H7 (cell line): ENCODE measurements around the gene GRK1. TPM values are rescaled to one million over a fixed set of nuclear protein-coding genes. Genes with fewer than 3 reads are reported as not detected.

Experiments
- DNase-seq: peaks from one replicate; pipeline ENCODE4 v3.0.0; 2012
- H3K27me3 ChIP-seq: 2 replicates; pipeline ENCODE4 v1.6.0; 2011; ENCODE audit warnings: mild to moderate bottlenecking, low read length; ENCODE audit not compliant: control insufficient read depth, insufficient read depth
- H3K36me3 ChIP-seq: replicated peaks from 2 replicates; pipeline ENCODE4 v1.5.1; 2011; ENCODE audit warnings: low read length; ENCODE audit not compliant: control insufficient read depth, insufficient read depth
- H3K4me3 ChIP-seq: 2 replicates; pipeline ENCODE4 v1.5.1; 2011; ENCODE audit warnings: low read depth, mild to moderate bottlenecking, control low read depth, low read length, moderate library complexity; ENCODE audit not compliant: insufficient read depth
- total RNA-seq: library from RNA; depleted of rRNA; stranded (reverse); fragments of >200 nt; shearing (Covaris generic); gene quantifications from 2 replicates; pipeline ENCODE4 v1.2.3, GENCODE V29; 2014

The GRK1 gene
- total RNA-seq, 1 experiment from 2014 or later, result 0.14 TPM

DNA sequence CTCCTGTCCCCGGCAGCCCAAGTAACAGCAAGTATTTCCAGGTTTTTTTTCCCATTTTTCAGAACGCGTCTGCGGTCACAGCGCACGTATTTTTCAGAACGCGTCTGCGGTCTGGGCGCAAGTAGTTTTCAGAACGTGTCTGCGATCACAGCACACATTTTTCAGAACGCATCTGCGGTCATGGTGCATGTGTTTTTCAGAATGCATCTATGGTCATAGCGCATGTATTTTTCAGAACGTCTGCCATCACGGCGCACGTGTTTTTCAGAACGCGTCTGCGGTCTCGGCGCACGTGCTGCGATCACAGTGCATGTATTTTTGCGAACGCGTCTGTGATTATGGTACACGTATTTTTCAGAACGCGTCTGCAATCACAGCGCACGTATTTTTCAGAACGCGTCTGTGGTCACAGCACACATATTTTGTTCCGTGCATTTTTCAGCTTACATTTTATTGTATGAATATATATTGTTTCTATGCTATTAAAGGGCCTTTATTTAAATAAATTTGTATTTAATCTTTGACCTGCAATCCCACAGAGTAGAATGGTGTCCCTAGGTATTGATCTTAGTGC is 28.8 kb upstream of the GRK1 start:
- DNase-seq, result peak; percentile 20
- peaks cover 32% of the 10 kb centered on the region for H3K36me3 ChIP-seq

DNA sequence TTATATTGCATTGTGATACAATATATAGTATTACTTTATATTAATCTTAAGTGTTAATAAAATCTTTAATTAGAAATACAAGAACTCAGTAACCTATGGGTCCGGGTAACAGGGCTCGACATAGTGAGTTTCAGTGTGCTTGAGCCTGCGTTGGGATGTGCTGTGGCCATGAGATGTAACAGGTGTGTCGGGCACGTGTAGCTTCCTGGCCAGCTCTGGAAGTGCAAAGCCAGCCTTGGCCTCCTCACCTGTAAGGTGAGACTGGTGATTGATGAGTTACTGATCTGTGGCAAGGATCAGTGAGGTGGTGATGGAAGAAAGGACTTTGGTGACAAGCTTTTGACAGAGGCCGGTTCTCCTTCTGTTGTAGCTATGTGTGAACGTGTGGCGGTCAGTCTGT is 28.2 kb upstream of the GRK1 start:
- peaks cover 29% of the 10 kb centered on the region for H3K36me3 ChIP-seq
- no peak overlapping the region for H3K4me3 ChIP-seq
- H3K27me3 ChIP-seq, result no peaks in the 10 kb centered on the region
- DNase-seq, result peak; percentile 26

More for the DNA sequence above, 28.8 kb upstream of the GRK1 start:
- Histone ChIP-seq H3K4me3 (no peak overlapping the region), H3K27me3 (no peaks in the 10 kb centered on the region)

DNA sequence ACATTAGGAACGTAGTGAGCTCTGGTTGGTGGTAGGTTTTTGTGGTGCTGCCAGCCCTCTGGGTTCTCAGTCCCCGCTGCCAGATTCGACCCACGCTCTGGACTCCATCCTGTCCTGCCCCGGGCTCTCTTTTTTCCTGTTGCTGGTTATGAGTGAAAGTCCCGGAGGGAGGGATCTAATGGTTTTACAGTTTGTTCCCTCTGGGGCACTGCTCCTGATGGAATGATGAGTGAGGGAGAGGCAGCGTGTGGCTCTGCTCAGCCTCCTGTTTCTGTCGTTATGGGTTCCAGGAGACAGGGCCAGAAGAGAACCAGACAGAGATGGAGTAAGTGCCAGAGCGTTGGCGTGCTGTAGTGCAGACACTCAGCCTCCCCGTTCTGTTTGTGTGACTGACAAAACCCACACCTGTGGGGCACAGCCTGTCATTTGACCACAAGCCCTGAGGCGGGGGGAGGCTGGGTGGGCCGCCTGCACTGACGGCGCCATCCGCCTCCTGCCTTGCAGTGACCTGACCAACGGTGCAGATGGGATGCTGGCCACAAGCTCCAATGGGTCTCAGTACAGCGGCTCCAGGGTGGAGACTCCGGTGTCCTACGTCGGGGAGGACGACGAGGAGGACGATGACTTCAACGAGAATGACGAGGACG is 27.3 kb upstream of the GRK1 start:
- no peak overlapping the region for H3K4me3 ChIP-seq
- H3K36me3 ChIP-seq, result peaks cover 23% of the 10 kb centered on the region
- DNase-seq, result peak; percentile 22
- H3K27me3 ChIP-seq, result no peaks in the 10 kb centered on the region

DNA sequence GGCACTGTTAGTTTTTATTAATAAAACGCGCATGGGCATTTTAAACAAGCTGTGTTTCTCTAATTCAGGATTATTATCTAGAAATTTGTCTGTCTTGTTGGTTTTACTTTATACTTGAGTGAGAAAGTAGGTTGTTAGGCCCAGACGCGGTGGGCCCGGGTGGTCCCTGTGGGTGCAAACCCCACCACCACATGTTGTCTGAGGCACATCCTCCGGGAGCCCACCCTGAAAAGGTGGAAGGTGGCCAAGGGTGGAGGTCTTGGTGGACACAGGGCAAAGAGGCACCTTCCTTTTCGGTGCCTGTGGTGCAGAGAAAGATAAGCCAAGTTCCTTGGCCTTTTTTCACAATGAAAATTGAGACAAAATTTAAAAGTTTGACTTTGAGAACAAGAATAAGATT is 25.6 kb upstream of the GRK1 start:
- no peaks in the 10 kb centered on the region for H3K27me3 ChIP-seq
- DNase-seq, result no peak
- peaks cover 16% of the 10 kb centered on the region for H3K36me3 ChIP-seq
- no peak overlapping the region for H3K4me3 ChIP-seq

DNA sequence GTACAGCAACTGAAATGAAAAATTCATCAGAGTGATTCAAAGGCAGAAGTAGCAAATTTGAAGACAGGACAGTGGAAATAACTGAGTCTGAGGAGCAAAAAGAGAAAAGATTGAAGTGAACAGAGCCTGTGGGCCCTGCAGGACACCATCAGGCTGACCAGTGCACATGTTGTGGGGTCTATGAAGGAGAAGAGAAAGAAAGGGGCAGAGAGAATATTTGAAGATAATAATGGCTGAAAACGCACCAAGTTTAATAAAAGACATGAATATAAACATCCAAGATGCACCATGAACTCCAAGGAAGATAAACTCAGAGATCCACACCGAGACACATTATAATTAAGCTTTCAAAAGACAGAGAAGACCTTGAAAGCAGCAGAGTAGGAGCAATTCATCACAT is 24.5 kb upstream of the GRK1 start:
- Histone ChIP-seq H3K36me3 (peaks cover 14% of the 10 kb centered on the region), H3K4me3 (no peak overlapping the region), H3K27me3 (no peaks in the 10 kb centered on the region)
- no peak for DNase-seq

DNA sequence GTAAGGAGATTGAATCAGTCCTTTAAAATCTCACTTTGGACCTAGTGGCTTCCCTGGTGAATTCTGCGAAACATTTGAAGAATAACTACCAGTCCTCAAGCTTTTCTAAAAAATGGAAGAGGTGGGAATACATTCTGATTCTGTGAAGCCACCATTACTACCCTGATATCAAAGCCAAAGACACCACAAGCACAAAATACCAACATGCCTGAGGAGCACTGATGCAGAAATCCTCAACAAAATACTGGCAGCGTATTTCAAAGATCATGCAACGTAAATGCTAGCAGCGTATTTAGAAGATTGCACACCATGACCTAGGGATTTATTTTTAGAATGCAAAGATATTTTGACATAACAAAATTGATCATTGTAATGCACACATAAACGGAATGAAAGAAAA is 23.4 kb upstream of the GRK1 start:
- Histone ChIP-seq H3K4me3 (no peak overlapping the region), H3K36me3 (peaks cover 11% of the 10 kb centered on the region)
- no peak for DNase-seq

DNA sequence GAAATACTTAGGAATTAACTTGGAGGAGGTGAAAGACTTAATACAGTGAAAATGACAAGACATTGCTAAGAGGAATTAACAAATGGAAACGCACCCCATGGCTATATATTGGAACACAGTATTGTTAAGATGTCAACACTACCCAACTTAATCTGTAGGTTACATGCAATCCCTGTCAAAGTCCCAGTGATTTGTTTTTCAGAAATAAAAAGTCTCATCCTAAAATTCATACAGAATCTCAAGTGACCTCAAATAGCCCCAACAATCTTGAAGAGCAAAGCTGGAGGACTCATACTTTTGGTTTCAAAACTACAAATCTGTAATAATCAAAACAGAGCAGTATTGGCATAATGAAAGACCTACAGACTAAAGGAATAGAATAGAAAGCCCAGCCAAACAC is 22.2 kb upstream of the GRK1 start:
- DNase-seq, result no peak
- no peak overlapping the region for H3K4me3 ChIP-seq
- no peaks in the 10 kb centered on the region for H3K27me3 ChIP-seq
- peaks cover 6% of the 10 kb centered on the region for H3K36me3 ChIP-seq

More for the DNA sequence above, 23.4 kb upstream of the GRK1 start:
- H3K27me3 ChIP-seq, result no peaks in the 10 kb centered on the region

DNA sequence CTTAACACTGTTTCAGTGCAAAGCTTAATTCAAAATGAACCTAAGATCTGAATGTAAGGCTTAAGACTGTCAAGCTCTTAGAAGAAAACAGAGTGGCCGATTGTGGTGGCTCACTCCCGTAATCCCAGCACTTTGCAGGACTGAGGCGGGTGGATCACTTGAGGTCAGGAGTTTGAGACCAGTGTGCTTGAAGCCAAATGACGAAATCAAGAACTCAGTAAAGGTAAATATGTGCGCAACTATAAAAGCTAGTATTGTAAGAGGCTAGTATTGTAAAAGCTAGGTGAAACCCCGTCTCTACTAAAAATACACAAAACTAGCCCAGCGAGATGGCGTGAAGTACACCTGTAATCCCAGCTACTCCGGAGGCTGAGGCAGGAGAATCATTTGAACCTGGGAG is 21.7 kb upstream of the GRK1 start:
- Histone ChIP-seq H3K4me3 (no peak overlapping the region), H3K36me3 (peaks cover 6% of the 10 kb centered on the region), H3K27me3 (no peaks in the 10 kb centered on the region)
- DNase-seq, result no peak

DNA sequence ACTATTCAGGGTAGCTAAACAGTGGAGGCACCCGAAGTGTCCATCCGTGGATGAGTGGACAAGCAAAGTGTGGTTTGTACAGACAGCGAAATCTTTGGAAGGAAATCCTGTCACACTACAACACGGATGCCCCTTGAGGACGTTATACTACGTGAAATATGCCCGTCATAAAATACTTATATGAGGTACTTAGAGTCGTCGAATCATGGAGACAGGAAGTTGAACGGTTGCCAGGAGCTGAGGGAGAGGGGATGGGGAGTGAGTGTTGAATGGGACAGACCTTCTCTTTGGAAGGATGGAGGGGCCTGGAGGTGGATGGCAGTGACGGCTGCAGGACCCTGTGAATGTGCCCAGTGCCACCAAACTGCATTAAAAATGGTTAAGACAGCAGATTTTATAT is 20.6 kb upstream of the GRK1 start:
- H3K36me3 ChIP-seq, result peaks cover 2% of the 10 kb centered on the region
- no peak for DNase-seq
- no peaks in the 10 kb centered on the region for H3K27me3 ChIP-seq

DNA sequence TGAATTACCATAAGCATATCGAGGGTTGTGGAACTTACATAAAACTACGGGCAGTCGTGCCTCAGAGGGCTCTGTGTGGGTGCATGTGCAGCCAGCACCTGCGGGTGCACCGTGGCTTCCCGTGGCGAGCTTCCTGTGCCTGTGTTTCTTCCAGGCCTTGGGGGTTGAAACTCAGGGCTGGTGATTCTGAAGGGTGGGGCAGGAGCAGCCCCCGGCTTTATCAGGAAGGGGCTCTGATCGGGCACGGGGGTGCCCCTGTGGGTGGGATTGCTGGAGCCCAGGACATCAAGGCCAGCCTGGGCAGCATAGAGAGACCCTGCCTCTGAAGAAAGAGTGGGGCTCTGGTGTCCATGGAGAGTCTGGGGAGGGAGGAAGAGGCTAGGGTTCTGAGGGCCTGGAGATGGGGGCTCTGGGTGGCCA is 20.1 kb upstream of the GRK1 start:
- no peak overlapping the region for H3K4me3 ChIP-seq
- H3K27me3 ChIP-seq, result no peaks in the 10 kb centered on the region
- DNase-seq, result peak; percentile 18
- H3K36me3 ChIP-seq, result no peaks in the 10 kb centered on the region

More for the DNA sequence above, 20.6 kb upstream of the GRK1 start:
- no peak overlapping the region for H3K4me3 ChIP-seq

DNA sequence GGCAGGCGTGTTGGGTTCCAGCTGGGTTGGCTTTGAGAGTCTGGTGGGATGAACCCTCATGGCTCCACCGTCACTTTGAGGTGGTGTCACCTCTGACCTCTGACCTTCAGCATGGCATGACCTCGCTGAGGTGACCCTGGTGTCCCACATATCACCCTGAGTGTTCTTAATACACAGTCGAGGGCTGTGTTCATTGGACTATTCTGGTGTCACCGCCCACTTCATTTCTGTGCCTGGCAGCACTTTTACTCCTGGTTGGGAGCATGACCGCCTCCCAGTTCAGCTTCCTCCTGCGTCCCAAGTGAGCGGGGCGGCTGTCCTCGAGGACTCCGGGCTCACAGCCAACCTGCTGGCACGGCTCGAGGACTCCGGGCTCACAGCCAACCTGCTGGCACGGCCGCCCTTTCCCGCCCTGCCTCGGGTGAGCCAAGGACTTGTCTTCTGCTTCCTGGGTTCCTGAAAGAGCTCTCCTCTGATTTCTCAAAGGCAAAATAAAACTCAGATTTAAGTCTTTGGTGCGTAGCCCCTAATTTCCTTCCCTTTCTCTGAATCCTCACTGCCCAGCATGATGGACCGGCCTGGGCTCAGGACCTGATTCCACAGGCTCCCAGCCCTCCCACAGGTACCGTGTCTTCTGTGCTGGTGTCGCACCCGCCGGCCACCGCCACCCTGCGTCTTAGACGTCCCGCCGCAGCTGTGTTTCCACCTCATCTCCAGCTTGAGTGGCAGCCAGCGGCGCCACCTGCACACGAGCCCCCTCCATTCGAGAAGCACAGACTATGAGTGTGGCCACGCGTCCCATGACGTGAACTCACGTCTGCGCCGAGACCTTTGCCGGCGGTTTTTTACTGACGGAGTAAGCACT is 19.4 kb upstream of the GRK1 start:
- no peaks in the 10 kb centered on the region for H3K36me3 ChIP-seq
- H3K4me3 ChIP-seq, result no peak overlapping the region
- no peaks in the 10 kb centered on the region for H3K27me3 ChIP-seq
- peak; percentile 36 for DNase-seq

DNA sequence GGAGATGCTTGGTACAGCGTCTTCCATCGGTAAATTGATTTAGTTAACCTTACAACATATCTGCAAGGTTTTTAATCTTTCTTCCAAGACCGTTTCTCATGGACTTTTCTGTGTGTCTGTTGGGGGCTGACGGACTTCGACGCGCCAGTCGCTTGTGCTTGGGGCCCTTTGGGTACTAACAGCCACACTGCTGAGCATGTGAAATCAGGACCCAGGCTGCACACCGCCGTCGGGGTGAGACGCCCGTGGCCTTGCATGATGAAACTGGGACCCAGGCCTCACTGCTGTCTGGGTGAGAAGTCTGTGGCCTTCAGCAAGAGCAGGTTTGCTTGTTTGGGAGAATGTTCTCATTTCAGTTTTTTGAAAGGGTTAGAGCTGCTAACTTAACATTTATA is 18.8 kb upstream of the GRK1 start:
- H3K27me3 ChIP-seq, result no peaks in the 10 kb centered on the region
- H3K36me3 ChIP-seq, result no peaks in the 10 kb centered on the region
- H3K4me3 ChIP-seq, result no peak overlapping the region
- DNase-seq, result peak; percentile 15

DNA sequence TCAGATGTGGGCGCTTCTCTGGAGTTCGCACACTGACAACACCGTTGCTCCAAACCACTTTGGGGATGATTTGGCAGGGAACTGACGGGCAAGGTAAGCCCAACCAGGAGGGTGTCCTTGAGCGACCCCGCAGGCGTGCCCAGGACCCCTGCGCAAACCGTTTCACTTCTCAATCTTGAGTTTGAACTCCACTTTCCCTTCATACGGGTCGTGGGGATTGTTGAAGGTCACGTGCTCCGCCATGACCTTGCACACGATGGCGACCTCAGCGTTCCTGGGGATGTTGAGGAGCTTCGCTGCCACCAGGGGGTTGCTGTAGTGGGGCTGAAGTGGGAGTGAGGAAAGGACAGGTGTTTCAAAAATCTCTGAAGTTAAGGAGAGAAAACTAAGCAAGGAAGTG is 17.8 kb upstream of the GRK1 start:
- peak; percentile 67 for DNase-seq
- H3K27me3 ChIP-seq, result no peaks in the 10 kb centered on the region
- no peak overlapping the region for H3K4me3 ChIP-seq
- no peaks in the 10 kb centered on the region for H3K36me3 ChIP-seq

DNA sequence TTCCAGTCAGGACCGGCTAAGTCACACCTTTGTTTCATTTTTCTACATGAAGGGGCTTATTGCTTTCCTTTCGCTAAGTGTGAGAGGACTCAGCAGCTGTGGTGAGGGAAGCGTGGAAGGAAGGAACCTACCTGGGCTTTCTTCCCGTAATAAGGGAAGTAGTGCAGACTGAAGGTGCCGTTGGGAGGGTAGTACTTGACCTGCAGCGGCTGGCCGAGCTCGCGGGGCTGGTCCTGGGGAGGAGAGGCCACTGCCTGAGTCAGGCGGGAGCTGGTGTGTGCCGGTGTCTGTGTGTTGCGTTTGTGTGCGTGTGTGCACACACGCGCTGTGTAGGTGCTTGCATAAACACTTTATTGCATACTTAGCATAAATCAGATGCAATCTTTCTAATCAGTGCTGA is 16.7 kb upstream of the GRK1 start:
- DNase-seq, result peak; percentile 49
- Histone ChIP-seq H3K27me3 (no peaks in the 10 kb centered on the region), H3K36me3 (no peaks in the 10 kb centered on the region), H3K4me3 (no peak overlapping the region)

DNA sequence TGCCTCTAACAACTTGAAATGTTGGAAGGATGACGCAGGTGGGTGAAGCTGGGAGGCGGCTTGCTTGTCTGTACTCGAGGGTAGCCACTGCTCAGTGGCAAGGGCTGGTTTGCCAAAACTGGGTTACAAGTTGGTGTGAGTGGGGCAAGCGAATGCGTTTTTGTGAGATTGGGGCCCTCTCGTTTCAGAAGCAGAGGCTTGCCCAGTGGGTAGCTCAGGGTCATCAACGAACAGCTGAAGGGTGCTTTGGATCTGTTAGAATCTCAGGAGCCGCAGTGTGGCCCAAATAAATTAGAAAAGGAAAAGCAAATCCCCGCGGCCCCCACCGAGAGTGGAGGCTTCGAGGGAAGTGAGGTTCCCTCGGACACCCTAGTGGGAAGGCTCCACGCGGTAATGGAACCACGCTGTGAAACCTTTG is 16.3 kb upstream of the GRK1 start:
- no peaks in the 10 kb centered on the region for H3K36me3 ChIP-seq
- no peaks in the 10 kb centered on the region for H3K27me3 ChIP-seq
- no peak overlapping the region for H3K4me3 ChIP-seq
- DNase-seq, result peak; percentile 36
